Peyer's patch (tissue), 4 donors: ENCODE data around the gene HDAC9.

Experiments
- POLR2A ChIP-seq, 2 donors: fragments of 450-650 bp; IDR thresholded peaks; one replicate each; pipeline ENCODE4 v1.5.1; 2017; ENCODE audit warnings: antibody characterized with exemption in 2 of 2, mild to moderate bottlenecking in 2 of 2, moderate library complexity in 2 of 2
- TF ChIP-seq, protein P1 (sequence below), 6 experiments: fragments of 450-650 bp in 4 of 6; fragments of 200-600 bp in 2 of 6; sonication (generic) in 1 of 6; IDR thresholded peaks; one replicate each; pipeline ENCODE4 v1.5.1; 2017 to 2019; ENCODE audit warnings: antibody characterized with exemption in 6 of 6, mild to moderate bottlenecking in 3 of 6, moderate library complexity in 1 of 6

DNA sequence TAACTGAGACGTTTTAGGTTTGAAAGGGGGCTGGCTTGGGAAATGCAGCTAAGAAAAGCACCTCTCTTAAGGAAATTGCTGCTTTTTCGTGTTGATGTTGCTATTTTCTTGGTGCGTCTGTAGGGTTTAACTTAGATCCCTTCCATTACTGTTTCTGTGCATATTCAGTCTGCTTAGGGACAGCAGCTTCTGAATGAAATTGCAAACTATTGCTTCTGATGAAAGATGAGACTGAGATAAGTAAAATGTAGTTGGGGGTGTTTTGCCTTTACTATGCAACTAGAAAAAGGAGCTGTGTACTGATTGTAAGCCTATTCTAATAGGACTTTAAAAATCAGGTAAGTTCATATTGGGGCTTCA lies 772 bp downstream of the HDAC9 start:
- TF ChIP-seq POLR2A (IDR thresholded peaks at IDR 0.05) = no peak
- TF ChIP-seq, protein P1, sequence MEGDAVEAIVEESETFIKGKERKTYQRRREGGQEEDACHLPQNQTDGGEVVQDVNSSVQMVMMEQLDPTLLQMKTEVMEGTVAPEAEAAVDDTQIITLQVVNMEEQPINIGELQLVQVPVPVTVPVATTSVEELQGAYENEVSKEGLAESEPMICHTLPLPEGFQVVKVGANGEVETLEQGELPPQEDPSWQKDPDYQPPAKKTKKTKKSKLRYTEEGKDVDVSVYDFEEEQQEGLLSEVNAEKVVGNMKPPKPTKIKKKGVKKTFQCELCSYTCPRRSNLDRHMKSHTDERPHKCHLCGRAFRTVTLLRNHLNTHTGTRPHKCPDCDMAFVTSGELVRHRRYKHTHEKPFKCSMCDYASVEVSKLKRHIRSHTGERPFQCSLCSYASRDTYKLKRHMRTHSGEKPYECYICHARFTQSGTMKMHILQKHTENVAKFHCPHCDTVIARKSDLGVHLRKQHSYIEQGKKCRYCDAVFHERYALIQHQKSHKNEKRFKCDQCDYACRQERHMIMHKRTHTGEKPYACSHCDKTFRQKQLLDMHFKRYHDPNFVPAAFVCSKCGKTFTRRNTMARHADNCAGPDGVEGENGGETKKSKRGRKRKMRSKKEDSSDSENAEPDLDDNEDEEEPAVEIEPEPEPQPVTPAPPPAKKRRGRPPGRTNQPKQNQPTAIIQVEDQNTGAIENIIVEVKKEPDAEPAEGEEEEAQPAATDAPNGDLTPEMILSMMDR (IDR thresholded peaks at IDR 0.05) = no peak
